Suprapubic skin (tissue), 3 donors: Measurements from ENCODE around the gene COL6A1.

ENCODE experiments used
- CTCF ChIP-seq, 2 donors: fragments of 200-600 bp in 1 of 2; fragments of 450-650 bp in 1 of 2; sonication (generic) in 1 of 2; IDR thresholded peaks; one replicate each; pipeline ENCODE4 v1.5.1; 2016 to 2019; ENCODE audit warnings: antibody characterized with exemption in 2 of 2, mild to moderate bottlenecking in 1 of 2, moderate library complexity in 1 of 2
- POLR2A ChIP-seq, 2 donors: fragments of 450-650 bp; IDR thresholded peaks; one replicate each; pipeline ENCODE4 v1.6.1; 2017; ENCODE audit warnings: antibody characterized with exemption in 2 of 2, mild to moderate bottlenecking in 2 of 2, moderate library complexity in 2 of 2

GRCh38 chr21:45937721-45938452, 43.7 kb upstream of the COL6A1 start:
- TF ChIP-seq CTCF (IDR thresholded peaks at IDR 0.05), result no peak
- TF ChIP-seq POLR2A (IDR thresholded peaks at IDR 0.05), result no peak
